Measurements from ENCODE around the gene DDX52. TPM values are rescaled to one million over a fixed set of nuclear protein-coding genes. Genes with fewer than 3 reads are reported as not detected.

DDX52 gene
- total RNA-seq, 1 donor from 2014 or later: 12.9 TPM

DNA sequence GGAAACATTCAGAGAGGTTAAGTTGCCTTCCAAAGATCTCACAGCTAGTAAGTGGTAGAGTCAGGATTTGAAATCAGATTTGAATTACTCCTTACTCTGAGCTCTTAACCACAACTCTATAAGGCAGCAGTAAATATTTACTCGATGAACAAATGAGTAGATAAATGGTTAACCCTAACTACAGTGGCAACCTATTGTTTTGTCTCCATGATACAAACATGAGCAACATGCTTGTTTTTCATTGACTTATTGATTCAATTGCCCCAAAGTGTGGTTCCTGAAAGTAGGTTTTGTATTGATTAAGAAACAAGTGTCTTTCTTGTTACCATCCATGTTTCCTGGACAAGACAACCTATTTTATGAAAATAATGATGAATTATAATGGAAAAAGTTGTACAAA is 34.8 kb upstream of the DDX52 start:
- Histone ChIP-seq H3K27ac (replicated peaks) (no peak overlapping the region), H3K4me1 (no peaks in the 10 kb centered on the region), H3K4me3 (no peak overlapping the region), H3K27me3 (ENCODE audit: low read depth) (peaks cover 43% of the 10 kb centered on the region), H3K36me3 (no peaks in the 10 kb centered on the region), H3K9me3 (replicated peaks) (no peaks in the 10 kb centered on the region)
- TF ChIP-seq, protein P1, sequence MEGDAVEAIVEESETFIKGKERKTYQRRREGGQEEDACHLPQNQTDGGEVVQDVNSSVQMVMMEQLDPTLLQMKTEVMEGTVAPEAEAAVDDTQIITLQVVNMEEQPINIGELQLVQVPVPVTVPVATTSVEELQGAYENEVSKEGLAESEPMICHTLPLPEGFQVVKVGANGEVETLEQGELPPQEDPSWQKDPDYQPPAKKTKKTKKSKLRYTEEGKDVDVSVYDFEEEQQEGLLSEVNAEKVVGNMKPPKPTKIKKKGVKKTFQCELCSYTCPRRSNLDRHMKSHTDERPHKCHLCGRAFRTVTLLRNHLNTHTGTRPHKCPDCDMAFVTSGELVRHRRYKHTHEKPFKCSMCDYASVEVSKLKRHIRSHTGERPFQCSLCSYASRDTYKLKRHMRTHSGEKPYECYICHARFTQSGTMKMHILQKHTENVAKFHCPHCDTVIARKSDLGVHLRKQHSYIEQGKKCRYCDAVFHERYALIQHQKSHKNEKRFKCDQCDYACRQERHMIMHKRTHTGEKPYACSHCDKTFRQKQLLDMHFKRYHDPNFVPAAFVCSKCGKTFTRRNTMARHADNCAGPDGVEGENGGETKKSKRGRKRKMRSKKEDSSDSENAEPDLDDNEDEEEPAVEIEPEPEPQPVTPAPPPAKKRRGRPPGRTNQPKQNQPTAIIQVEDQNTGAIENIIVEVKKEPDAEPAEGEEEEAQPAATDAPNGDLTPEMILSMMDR (IDR thresholded peaks at IDR 0.05; ENCODE audit: borderline replicate concordance): no peak
- no peak for DNase-seq
- intact Hi-C loops (cut with micrococcal nuclease): no loop called here

DNA sequence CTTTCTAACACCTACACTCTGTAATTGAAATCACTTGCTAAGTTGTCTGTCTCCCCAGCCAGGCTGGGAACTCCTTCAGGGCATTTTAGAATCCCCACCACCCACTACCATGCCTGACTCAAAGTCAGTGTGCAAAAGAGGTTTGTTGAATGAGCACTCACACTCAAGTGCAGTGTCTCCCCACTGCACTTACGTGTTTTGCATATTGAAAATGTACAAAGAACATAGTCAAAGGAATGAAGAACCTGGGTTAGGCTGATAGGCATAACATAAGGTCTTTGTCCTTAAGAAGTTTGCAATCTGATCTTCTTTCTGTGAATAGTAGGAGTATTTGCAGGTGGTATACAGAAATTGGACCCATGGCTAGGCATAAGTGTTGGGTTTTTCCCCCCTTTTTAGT is 33.8 kb upstream of the DDX52 start:
- Histone ChIP-seq H3K9me3 (replicated peaks) (no peaks in the 10 kb centered on the region), H3K27ac (replicated peaks) (no peak overlapping the region), H3K36me3 (no peaks in the 10 kb centered on the region), H3K27me3 (ENCODE audit: low read depth) (peaks cover 43% of the 10 kb centered on the region), H3K4me3 (no peak overlapping the region), H3K4me1 (no peaks in the 10 kb centered on the region)
- DNase-seq: no peak
- intact Hi-C loops (cut with micrococcal nuclease): no loop called here
- TF ChIP-seq, protein P1 (IDR thresholded peaks at IDR 0.05; ENCODE audit: borderline replicate concordance): no peak

DNA sequence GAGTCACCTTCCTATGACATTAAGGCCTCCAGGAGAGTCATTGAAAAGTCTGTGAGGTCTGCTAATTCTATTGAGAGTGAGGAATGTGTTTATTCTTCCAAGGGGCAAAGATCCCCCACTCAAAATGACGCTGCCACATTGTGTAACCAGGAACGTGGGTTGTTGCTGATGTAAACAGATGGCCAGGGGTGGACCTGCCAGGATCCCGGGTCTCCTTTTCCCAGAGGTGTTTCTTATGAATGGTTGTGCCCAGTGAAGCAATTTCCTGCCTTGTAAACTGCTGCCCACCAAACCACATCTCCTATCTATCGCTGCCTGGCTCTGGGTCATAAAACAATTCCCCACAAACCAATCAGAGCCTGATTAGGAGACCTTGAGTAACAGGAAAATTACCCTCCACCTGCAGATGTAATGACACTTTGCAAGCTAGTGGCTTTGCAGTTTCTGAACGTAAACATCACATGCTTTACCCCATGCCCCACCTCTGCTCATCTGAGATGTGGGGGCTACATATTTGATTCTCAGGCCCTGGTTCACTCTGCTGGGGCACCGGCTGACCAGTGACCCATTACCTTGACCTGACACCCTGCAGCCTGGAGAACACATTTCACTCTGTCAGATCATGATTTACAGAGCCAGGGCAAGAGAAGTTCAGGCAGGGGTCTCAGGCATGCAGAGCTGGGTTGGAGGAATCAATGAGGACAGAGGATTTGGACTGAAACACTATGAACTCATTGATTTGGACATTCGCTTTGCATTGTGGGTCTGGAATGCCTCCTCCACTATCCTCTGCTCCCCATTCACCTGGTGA is 33.1 kb upstream of the DDX52 start:
- Histone ChIP-seq H3K27me3 (ENCODE audit: low read depth) (peaks cover 43% of the 10 kb centered on the region), H3K36me3 (no peaks in the 10 kb centered on the region), H3K4me1 (no peaks in the 10 kb centered on the region), H3K9me3 (replicated peaks) (no peaks in the 10 kb centered on the region), H3K4me3 (no peak overlapping the region), H3K27ac (replicated peaks) (no peak overlapping the region)
- TF ChIP-seq, protein P1 (IDR thresholded peaks at IDR 0.05; ENCODE audit: borderline replicate concordance): no peak
- DNase-seq: no peak
- intact Hi-C loops (cut with micrococcal nuclease): no loop called here

DNA sequence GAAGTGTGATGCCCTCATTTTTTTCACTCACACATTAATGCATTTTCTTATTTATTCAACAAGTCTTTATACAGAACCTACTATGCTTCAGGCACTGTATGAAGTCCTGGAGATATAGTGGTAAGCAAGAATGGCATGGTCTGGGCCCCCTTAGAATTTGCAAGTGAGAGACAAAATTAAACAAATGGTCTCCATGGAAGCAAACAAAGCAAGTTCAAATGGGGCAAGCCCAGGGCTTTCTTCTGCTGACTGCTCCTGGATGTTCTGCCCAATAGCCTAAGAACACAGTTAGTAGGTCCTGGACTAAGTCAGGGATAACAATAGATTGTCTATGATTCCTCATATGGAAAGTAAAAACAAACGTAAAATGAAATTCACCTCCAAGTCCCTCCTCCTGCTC is 31.3 kb upstream of the DDX52 start:
- TF ChIP-seq, protein P1 (IDR thresholded peaks at IDR 0.05; ENCODE audit: borderline replicate concordance): no peak
- H3K27me3 ChIP-seq (ENCODE audit: low read depth): peaks cover 43% of the 10 kb centered on the region
- intact Hi-C loops (cut with micrococcal nuclease): no loop called here

DNA sequence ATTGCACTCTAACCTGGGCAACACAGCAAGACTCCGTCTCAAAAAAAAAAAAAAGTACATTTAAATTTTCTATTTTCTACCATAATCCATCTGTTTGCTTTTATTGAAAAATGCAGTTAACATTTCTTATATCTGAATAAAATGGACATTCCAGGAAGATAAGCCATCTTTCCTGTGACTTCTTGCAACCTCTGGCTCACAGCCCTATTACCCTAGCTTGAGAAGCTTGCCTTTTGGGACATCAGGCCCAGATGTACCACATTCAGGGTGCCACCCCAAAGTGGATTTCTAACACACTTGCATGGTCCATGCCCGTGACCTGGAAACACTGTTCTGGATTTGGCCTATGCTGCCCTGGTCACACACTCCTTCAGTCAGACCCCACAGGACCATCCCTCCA is 30.1 kb upstream of the DDX52 start:
- intact Hi-C loops (cut with micrococcal nuclease): no loop called here
- no peak for DNase-seq
- Histone ChIP-seq H3K9me3 (replicated peaks) (no peaks in the 10 kb centered on the region), H3K4me3 (no peak overlapping the region), H3K4me1 (no peaks in the 10 kb centered on the region), H3K27ac (replicated peaks) (no peak overlapping the region), H3K27me3 (ENCODE audit: low read depth) (peaks cover 32% of the 10 kb centered on the region), H3K36me3 (no peaks in the 10 kb centered on the region)
- TF ChIP-seq, protein P1 (IDR thresholded peaks at IDR 0.05; ENCODE audit: borderline replicate concordance): no peak

More for the DNA sequence above, 31.3 kb upstream of the DDX52 start:
- no peaks in the 10 kb centered on the region for H3K9me3 ChIP-seq (replicated peaks)
- no peak for DNase-seq
- no peaks in the 10 kb centered on the region for H3K4me1 ChIP-seq
- H3K36me3 ChIP-seq: no peaks in the 10 kb centered on the region
- no peak overlapping the region for H3K27ac ChIP-seq (replicated peaks)
- H3K4me3 ChIP-seq: no peak overlapping the region

All from left ventricle myocardium inferior (tissue), 1 donor.